ENCODE measurements around the gene KCTD15.

The KCTD15 gene

DNA sequence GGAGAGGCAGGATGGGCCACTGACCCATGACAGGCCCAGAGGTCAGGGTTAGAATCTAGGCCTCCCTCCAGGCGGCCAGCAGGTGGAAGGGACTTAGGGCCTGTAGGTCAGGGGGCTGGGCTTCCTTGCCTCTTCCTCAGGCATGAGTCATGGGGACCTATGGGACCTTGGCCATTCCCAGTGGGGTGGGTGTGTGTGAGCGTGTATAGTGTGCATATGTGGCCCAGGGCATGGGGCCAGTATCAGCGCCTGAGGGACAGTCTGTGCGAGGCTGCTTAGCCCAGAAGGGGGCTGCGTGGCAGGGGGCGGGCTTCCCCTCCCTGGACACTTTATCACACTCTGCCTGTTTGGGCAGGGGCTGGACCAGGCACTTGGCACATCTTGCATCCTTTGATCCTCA, 13.3 kb downstream of the KCTD15 start:
- DNase-seq (ENCODE audit: low read depth), result no peak

DNA sequence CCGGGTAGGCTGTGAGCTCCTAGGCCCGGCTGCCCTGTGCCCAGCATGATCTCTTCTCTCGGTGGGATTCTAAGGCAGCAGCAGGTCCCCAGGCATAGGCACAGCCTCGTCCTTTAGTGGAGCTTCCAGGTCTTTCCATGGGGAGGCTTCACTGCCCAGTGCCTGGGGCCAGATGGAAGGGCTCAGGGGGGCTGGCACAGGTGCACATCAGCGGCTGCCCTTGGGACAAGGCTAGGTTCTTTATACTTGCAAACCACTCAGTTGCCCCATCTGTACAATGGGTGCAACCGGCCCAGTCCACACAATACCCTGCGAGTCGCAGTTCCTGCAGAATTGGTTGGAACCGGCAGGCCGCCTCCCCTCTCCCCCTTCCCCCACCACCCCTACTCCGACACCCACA, 14.2 kb downstream of the KCTD15 start:
- no peak overlapping the region for H3K4me3 ChIP-seq (ENCODE audit: low read length)
- TF ChIP-seq, protein P1, sequence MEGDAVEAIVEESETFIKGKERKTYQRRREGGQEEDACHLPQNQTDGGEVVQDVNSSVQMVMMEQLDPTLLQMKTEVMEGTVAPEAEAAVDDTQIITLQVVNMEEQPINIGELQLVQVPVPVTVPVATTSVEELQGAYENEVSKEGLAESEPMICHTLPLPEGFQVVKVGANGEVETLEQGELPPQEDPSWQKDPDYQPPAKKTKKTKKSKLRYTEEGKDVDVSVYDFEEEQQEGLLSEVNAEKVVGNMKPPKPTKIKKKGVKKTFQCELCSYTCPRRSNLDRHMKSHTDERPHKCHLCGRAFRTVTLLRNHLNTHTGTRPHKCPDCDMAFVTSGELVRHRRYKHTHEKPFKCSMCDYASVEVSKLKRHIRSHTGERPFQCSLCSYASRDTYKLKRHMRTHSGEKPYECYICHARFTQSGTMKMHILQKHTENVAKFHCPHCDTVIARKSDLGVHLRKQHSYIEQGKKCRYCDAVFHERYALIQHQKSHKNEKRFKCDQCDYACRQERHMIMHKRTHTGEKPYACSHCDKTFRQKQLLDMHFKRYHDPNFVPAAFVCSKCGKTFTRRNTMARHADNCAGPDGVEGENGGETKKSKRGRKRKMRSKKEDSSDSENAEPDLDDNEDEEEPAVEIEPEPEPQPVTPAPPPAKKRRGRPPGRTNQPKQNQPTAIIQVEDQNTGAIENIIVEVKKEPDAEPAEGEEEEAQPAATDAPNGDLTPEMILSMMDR (conservative IDR thresholded peaks at IDR 0.05; ENCODE audit: low read depth, low read length), result no peak
- no peak for DNase-seq (ENCODE audit: low read depth)

More for the DNA sequence above, 13.3 kb downstream of the KCTD15 start:
- TF ChIP-seq, protein P1 (conservative IDR thresholded peaks at IDR 0.05; ENCODE audit: low read depth, low read length), result no peak
- no peak overlapping the region for H3K4me3 ChIP-seq (ENCODE audit: low read length)

DNA sequence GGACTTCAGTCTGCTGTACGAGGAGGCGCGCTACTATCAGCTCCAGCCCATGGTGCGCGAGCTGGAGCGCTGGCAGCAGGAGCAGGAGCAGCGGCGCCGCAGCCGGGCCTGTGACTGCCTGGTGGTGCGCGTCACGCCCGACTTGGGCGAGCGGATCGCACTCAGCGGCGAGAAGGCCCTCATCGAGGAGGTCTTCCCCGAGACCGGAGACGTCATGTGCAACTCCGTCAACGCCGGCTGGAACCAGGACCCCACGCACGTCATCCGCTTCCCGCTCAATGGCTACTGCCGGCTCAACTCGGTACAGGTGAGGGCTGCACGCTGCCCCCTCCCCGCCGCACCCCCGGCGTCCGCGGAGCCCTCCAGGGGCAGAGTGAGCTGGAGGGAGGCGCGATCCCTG, 14.6 kb downstream of the KCTD15 start:
- DNase-seq (ENCODE audit: low read depth), result no peak
- TF ChIP-seq, protein P1 (conservative IDR thresholded peaks at IDR 0.05; ENCODE audit: low read depth, low read length), result no peak
- no peak overlapping the region for H3K4me3 ChIP-seq (ENCODE audit: low read length)

DNA sequence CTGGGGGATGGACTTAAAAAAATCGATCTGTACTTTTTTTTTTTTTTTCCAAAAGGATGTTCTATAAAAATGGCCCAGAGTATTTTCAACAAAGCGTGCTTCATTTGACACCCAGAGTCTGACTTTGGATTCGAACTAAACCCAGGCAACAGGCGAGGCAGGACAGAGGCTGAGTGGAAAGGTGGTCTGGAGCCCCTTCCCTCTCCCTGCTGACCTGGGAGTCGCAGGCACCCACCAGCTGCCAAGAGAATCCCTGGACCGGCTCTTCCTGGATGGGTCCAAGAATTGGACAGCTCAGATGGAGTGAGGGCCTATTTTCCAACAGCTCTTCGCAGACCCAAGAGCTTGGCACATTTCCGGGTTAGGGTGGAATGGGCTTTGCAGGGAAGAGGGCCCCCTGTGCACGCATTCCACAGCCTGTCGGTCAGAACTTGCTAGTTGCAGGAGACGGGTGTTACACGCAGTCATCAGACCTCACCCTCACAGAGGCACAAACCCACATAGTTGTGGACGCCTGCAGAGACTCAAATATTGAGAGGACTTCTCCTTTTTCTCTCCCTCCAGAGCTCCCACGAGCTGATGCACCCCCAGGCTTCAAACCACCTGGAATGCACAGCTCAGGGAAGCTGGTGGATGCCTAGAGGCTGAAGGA, 15.2 kb downstream of the KCTD15 start:
- TF ChIP-seq, protein P1 (conservative IDR thresholded peaks at IDR 0.05; ENCODE audit: low read depth, low read length), result no peak
- no peak overlapping the region for H3K4me3 ChIP-seq (ENCODE audit: low read length)
- no peak for DNase-seq (ENCODE audit: low read depth)

DNA sequence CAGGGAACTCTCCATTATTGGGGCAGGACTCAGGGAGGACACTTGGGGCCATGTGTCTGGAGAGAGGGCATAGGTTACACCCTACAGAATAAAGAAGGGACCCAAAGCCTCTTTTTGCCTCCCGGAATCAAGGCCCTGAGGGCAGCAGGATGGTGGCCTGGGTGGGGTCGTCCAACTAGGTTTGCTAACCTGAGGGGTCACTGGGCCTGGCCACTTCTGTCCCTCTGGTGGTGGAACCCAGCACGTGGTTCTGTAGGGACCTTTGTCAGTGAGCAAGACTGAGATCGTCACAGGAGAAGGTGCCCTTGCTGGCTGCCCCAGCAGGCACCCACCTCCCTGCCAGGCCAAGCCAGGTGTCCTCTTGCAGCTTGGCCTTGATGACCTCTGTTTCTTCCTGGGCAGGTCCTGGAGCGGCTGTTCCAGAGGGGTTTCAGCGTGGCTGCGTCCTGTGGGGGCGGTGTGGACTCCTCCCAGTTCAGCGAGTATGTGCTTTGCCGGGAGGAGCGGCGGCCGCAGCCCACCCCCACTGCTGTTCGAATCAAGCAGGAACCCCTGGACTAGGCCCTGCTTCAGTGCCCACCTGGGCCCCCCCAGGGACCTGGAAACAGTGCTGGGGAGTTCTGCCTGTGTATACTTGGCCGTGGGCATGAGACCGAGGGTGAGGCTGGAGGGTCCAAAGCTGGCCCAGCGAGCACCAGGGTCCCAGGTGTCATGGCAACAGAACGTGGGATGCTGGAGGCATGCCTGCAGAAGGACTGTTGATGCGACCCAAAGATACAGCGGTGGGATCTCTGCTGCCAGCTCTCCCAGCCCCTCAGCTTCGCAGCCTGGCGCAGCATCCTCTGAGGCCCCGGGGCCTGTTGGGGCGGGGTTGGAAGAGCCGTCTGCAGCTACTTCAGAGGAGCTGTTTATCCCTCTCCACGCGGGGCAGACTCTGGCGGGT, 16.0 kb downstream of the KCTD15 start:
- TF ChIP-seq, protein P1 (conservative IDR thresholded peaks at IDR 0.05; ENCODE audit: low read depth, low read length), result no peak
- H3K4me3 ChIP-seq (ENCODE audit: low read length), result no peak overlapping the region
- DNase-seq (ENCODE audit: low read depth), result no peak

DNA sequence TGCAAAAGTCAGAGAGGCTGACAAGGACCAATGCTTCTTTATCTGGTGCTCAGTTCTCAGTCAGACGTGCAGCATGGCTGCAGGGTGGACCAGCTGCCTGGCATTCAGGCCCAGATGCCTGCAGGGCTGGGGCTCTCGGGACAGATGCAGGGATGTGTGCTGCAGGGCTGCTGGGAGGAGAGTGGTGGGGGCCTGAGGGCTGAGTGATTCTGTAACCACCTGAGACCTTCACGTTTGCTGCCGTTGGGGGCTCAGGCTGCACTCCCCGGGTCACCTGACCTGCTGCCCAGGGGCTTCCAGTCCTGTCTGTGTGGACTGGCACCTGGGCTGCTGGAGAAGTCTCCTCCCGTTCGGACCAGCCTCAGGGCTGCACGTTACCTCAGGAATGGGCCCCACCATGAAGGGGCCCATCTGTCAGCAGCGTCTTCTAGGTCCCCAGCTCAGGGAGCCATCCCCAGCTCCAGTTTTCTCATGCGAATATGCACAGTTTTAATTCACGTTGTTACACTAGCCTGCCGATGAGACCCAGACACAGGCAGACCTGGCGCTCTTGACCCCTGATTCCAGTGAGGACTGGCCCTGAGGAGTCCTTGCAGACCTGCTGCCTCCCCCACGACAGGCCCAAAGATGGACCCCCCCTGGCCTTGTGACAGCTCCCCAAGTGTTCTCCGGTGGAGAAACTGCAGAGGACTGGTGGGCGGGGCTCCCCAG, 16.9 kb downstream of the KCTD15 start:
- DNase-seq (ENCODE audit: low read depth), result no peak
- TF ChIP-seq, protein P1 (conservative IDR thresholded peaks at IDR 0.05; ENCODE audit: low read depth, low read length), result no peak

More for the DNA sequence above, 16.9 kb downstream of the KCTD15 start:
- H3K4me3 ChIP-seq (ENCODE audit: low read length), result no peak overlapping the region
